Endothelial cell of umbilical vein (primary cell): Measurements from ENCODE around the gene BIN1. TPM values are rescaled to one million over a fixed set of nuclear protein-coding genes. Genes with fewer than 3 reads are reported as not detected.

Experiments
- BruUV-seq: library from RNA; stranded (reverse); fragments of 400-500 nt; replicated peaks from 2 replicates; lab custom pipeline; 2021; lab: Mats Ljungman, UMichigan
- CTCF ChIA-PET: fragments of 300-600, 350-600 bp; sonication (Branson Sonifier 250); formaldehyde crosslinking; loops from one replicate; lab custom pipeline; 2021; ENCODE audit warnings: antibody characterized with exemption, inconsistent platforms; lab: Charles Lee
- POLR2A ChIA-PET: fragments of 300-600, 350-600 bp; sonication (Branson Sonifier 250); formaldehyde crosslinking; loops from one replicate; lab custom pipeline; 2021; ENCODE audit warnings: antibody characterized with exemption, inconsistent platforms; lab: Charles Lee
- DNase-seq: peaks from one replicate; pipeline ENCODE4 v3.0.0-alpha.2; 2011; ENCODE audit warnings: low read depth, low spot score
- FAIRE-seq: peaks from 2 replicates; lab custom pipeline; 2011; peaks lifted over from hg19 to GRCh38; lab: Jason Lieb, UNC
- H2AFZ ChIP-seq: 2 replicates; pipeline ENCODE4 v1.6.0; 2012; ENCODE audit warnings: low read depth, low read length, control low read depth, inconsistent platforms
- H3K27ac ChIP-seq: 2 replicates; pipeline ENCODE4 v1.5.1; 2011; ENCODE audit warnings: low read depth, mild to moderate bottlenecking, control low read depth, low read length, moderate library complexity; ENCODE audit not compliant: insufficient read depth
- H3K27me3 ChIP-seq, 2 experiments: 2 replicates each; pipeline versions ENCODE4 v1.6.0 to v1.6.1; 2011; ENCODE audit warnings: low read length in 2 of 2, mixed read lengths in 1 of 2; ENCODE audit not compliant: control insufficient read depth in 2 of 2, insufficient read depth in 2 of 2
- H3K36me3 ChIP-seq, 2 experiments: 2 replicates in 1 of 2; 3 replicates in 1 of 2; pipeline ENCODE4 v1.5.1; 2011; ENCODE audit warnings: low read length in 2 of 2, mild to moderate bottlenecking in 1 of 2, moderate library complexity in 1 of 2; ENCODE audit not compliant: control insufficient read depth in 2 of 2, insufficient read depth in 2 of 2; ENCODE audit errors: extremely low read depth in 1 of 2
- H3K4me1 ChIP-seq: 3 replicates; pipeline ENCODE4 v1.5.1; 2011; ENCODE audit warnings: mild to moderate bottlenecking, low read length; ENCODE audit not compliant: control insufficient read depth, insufficient read depth; ENCODE audit errors: extremely low read depth
- H3K4me2 ChIP-seq: 2 replicates; pipeline ENCODE4 v1.6.1; 2011; ENCODE audit warnings: low read length, control low read depth, mixed read lengths; ENCODE audit not compliant: insufficient read depth
- H3K4me3 ChIP-seq, 3 experiments: fragments of 200-600 bp in 1 of 3; sonication (generic), shearing (Covaris generic) in 1 of 3; replicated peaks in 1 of 3; 2 replicates each; pipeline ENCODE4 v1.5.1; 2011 to 2016; ENCODE audit warnings: control low read depth in 3 of 3, low read length in 3 of 3, mild to moderate bottlenecking in 2 of 3, inconsistent platforms in 1 of 3, low read depth in 1 of 3, moderate library complexity in 1 of 3; ENCODE audit not compliant: insufficient read depth in 1 of 3
- H3K79me2 ChIP-seq: 2 replicates; pipeline ENCODE4 v1.6.0; 2012; ENCODE audit warnings: low read length, inconsistent platforms; ENCODE audit not compliant: control insufficient read depth, insufficient read depth
- H3K9ac ChIP-seq: replicated peaks from 2 replicates; pipeline ENCODE3; 2011; ENCODE audit warnings: low read length, control low read depth; ENCODE audit not compliant: insufficient read depth; ENCODE audit errors: extremely low read depth
- H3K9me1 ChIP-seq: replicated peaks from 3 replicates; pipeline ENCODE4 v1.6.0; 2011; ENCODE audit warnings: mild to moderate bottlenecking, low read length; ENCODE audit not compliant: control insufficient read depth, insufficient read depth; ENCODE audit errors: extremely low read depth
- H3K9me3 ChIP-seq: replicated peaks from 2 replicates; pipeline ENCODE4 v1.5.1; 2012; ENCODE audit warnings: low read length, inconsistent platforms; ENCODE audit not compliant: control insufficient read depth, insufficient read depth
- H4K20me1 ChIP-seq: replicated peaks from 2 replicates; pipeline ENCODE3; 2011; ENCODE audit warnings: mild to moderate bottlenecking, low read length; ENCODE audit not compliant: control insufficient read depth, insufficient read depth; ENCODE audit errors: extremely low read depth
- EZH2 ChIP-seq: IDR thresholded peaks from 2 replicates; pipeline ENCODE4 v1.6.1; 2012; ENCODE audit warnings: borderline replicate concordance, low read depth, mild to moderate bottlenecking, moderate library complexity, low read length, inconsistent platforms; ENCODE audit not compliant: severe bottlenecking
- FOS ChIP-seq: IDR thresholded peaks from 2 replicates; pipeline ENCODE4 v1.6.1; 2011; ENCODE audit warnings: mild to moderate bottlenecking, low read length, moderate library complexity, borderline replicate concordance; ENCODE audit not compliant: insufficient read depth
- GATA2 ChIP-seq: IDR thresholded peaks from 2 replicates; pipeline ENCODE4 v1.7.0; 2011; ENCODE audit warnings: low read depth, mild to moderate bottlenecking, moderate library complexity, mixed read lengths, low read length; ENCODE audit not compliant: insufficient read length, insufficient read depth
- JUN ChIP-seq: IDR thresholded peaks from 2 replicates; pipeline ENCODE4 v1.6.1; 2011; ENCODE audit warnings: borderline replicate concordance, low read depth; ENCODE audit not compliant: insufficient read length, insufficient read depth
- MYC ChIP-seq: IDR thresholded peaks from one replicate; pipeline ENCODE4 v1.6.1; 2011; ENCODE audit warnings: mild to moderate bottlenecking, low read depth, low read length
- POLR2A ChIP-seq: IDR thresholded peaks from 2 replicates; pipeline ENCODE4 v1.6.1; 2012; ENCODE audit warnings: low read depth, mild to moderate bottlenecking, control low read depth, low read length
- POLR2AphosphoS5 ChIP-seq: IDR thresholded peaks from 2 replicates; pipeline ENCODE4 v1.6.1; 2012; ENCODE audit warnings: low read depth, mild to moderate bottlenecking, control low read depth, low read length, moderate library complexity; ENCODE audit not compliant: insufficient read depth
- dilution Hi-C: fragments of 300-500 bp; cut with MboI; formaldehyde crosslinking; loops from one replicate; pipeline ENCODE4 v1.15.0; 2019; ENCODE audit warnings: low sequenced_read_pairs; ENCODE audit not compliant: extremely low pct_ligation_motif_present
- intact Hi-C: fragments of 100-400 bp; cut with micrococcal nuclease; formaldehyde crosslinking; loops from one replicate; pipeline ENCODE4 v1.10.0; 2022
- polyA plus RNA-seq, 4 experiments: library from polyadenylated mRNA; depleted of rRNA in 3 of 4; stranded (reverse) in 3 of 4; unstranded in 1 of 4; fragments of >200 nt; gene quantifications; 2 replicates each; pipeline versions ENCODE4 v1.2.1 to v1.2.3, GENCODE V29; 2011 to 2012; ENCODE audit warnings: missing spikeins in 1 of 4
- total RNA-seq: library from RNA; stranded (reverse); gene quantifications from 2 replicates; pipeline ENCODE4 v1.2.3, GENCODE V29; 2021
- TF ChIP-seq, protein P1 (sequence below): IDR thresholded peaks from 2 replicates; pipeline ENCODE4 v1.6.1; 2011; ENCODE audit not compliant: insufficient read depth, insufficient read length
- TF ChIP-seq, protein P2 (sequence below), 2 donors: IDR thresholded peaks; 1 replicate in 1 of 2; 2 replicates in 1 of 2; pipeline ENCODE4 v1.5.1; 2011; ENCODE audit warnings: low read length in 2 of 2, mild to moderate bottlenecking in 2 of 2, moderate library complexity in 2 of 2, control low read depth in 1 of 2, inconsistent platforms in 1 of 2, low read depth in 1 of 2; ENCODE audit not compliant: insufficient read depth in 1 of 2; ENCODE audit errors: extremely low read depth in 1 of 2

BIN1 gene
- total and polyA plus RNA-seq, 2 donors (not counting 3 experiments of a cell fraction or from before 2014, with no cell fraction given): 26.3 to 36.9 TPM

DNA sequence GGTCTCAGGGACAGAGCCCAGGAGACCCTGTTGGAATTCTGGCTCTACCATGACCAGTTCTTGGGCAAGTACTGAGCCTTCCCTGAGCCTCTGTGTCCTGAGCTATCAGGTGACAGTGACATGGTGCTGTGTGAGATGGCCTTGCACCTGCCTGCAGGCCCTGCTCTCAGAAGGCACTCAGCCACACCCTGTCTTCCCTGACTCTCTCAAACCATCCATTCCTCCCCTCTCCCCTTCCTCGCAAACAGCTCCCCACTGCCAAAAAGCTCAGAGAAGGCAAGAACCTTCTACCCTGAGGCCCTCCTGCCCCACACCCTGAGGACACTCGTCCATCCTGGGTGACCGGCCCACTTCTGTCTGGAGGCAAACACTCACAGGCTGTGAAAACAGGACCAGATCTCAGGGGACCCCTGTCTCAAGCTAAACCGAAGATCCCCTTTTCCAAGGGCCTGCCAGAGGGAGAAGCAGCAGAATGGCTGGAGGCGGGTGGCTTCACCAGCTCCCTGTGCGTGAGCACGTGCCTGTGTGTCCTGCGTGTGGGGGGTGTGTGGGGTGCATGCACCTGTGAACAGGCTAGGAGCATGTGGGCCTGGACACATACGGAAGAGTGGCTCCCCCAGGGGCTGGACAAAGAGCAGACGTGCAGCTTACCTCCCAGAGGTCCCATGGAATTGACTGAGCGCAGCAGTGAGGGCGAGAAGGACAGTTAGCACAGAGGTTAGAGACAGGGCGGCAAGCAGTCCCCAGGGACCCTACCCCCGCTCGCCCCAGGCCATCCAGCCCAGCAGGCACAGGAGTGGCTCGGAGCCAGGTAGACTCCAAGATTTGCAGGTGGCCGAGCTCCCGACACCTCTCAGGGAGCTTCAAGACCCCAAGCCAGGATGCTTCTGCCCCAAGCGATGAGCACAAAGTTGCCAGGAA, 53.9 kb downstream of the BIN1 start:
- Histone ChIP-seq H3K79me2 (no peaks in the 10 kb centered on the region), H3K36me3 (peaks cover 0 to 2% of the 10 kb centered on the region in 2 experiments), H3K4me2 (no peak overlapping the region), H3K9me3 (no peaks in the 10 kb centered on the region), H4K20me1 (no peaks in the 10 kb centered on the region), H3K9me1 (no peaks in the 10 kb centered on the region), H3K27ac (no peak overlapping the region), H2AFZ (no peak overlapping the region), H3K27me3 (no peaks in the 10 kb centered on the region), H3K9ac (no peak overlapping the region), H3K4me1 (no peaks in the 10 kb centered on the region), H3K4me3 (no peak overlapping the region)
- dilution Hi-C loops (no loop called here), intact Hi-C loops (no loop called here)
- ChIA-PET POLR2A (no interaction called here), CTCF (interaction anchor here (3.1 kb wide), 1 partner anchor 81 kb away, joined by 18 read pairs; no protein-coding TSS in a partner anchor)
- FAIRE-seq (no peak), DNase-seq (no peak)
- no peak for TF ChIP-seq JUN
- TF ChIP-seq, protein P1, sequence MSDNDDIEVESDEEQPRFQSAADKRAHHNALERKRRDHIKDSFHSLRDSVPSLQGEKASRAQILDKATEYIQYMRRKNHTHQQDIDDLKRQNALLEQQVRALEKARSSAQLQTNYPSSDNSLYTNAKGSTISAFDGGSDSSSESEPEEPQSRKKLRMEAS: no peak
- no peak for TF ChIP-seq MYC
- TF ChIP-seq, protein P2, sequence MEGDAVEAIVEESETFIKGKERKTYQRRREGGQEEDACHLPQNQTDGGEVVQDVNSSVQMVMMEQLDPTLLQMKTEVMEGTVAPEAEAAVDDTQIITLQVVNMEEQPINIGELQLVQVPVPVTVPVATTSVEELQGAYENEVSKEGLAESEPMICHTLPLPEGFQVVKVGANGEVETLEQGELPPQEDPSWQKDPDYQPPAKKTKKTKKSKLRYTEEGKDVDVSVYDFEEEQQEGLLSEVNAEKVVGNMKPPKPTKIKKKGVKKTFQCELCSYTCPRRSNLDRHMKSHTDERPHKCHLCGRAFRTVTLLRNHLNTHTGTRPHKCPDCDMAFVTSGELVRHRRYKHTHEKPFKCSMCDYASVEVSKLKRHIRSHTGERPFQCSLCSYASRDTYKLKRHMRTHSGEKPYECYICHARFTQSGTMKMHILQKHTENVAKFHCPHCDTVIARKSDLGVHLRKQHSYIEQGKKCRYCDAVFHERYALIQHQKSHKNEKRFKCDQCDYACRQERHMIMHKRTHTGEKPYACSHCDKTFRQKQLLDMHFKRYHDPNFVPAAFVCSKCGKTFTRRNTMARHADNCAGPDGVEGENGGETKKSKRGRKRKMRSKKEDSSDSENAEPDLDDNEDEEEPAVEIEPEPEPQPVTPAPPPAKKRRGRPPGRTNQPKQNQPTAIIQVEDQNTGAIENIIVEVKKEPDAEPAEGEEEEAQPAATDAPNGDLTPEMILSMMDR (IDR thresholded peaks at IDR 0.05; ENCODE audit: extremely low read depth in 1 of 2, insufficient read depth in 1 of 2, low read depth in 1 of 2, low read length in 2 of 2): no peak
- no peak for TF ChIP-seq POLR2A
- TF ChIP-seq POLR2AphosphoS5: no peak
- no peak for TF ChIP-seq GATA2
- no peak for TF ChIP-seq EZH2
- no peak for TF ChIP-seq FOS
- BruUV-seq: no TSS peak
